Osteoblast (primary cell): ENCODE results near the gene GIMAP1. TPM values are rescaled to one million over a fixed set of nuclear protein-coding genes. Genes with fewer than 3 reads are reported as not detected.

Experiments used
- DNase-seq: peaks from one replicate; pipeline ENCODE4 v3.0.0; 2011; ENCODE audit warnings: low spot score, mixed read lengths; ENCODE audit not compliant: insufficient read length; ENCODE audit errors: missing footprints
- H2AFZ ChIP-seq: 2 replicates; pipeline ENCODE4 v1.6.0; 2011; ENCODE audit warnings: mild to moderate bottlenecking, low read length
- H3K27ac ChIP-seq: 2 replicates; pipeline ENCODE4 v1.5.1; 2011; ENCODE audit warnings: mild to moderate bottlenecking, low read depth, low read length, moderate library complexity
- H3K27me3 ChIP-seq: 2 replicates; pipeline ENCODE4 v1.6.0; 2012; ENCODE audit warnings: mild to moderate bottlenecking, control low read depth, inconsistent platforms, low read length, moderate library complexity; ENCODE audit not compliant: insufficient read depth
- H3K36me3 ChIP-seq: 2 replicates; pipeline ENCODE4 v1.5.1; 2011; ENCODE audit warnings: mild to moderate bottlenecking, low read length, control low read depth, moderate library complexity; ENCODE audit not compliant: insufficient read depth
- H3K4me1 ChIP-seq: 2 replicates; pipeline ENCODE4 v1.5.1; 2011; ENCODE audit warnings: mild to moderate bottlenecking, low read length, control low read depth, moderate library complexity; ENCODE audit not compliant: insufficient read depth
- H3K4me2 ChIP-seq: 2 replicates; pipeline ENCODE4 v1.6.0; 2011; ENCODE audit warnings: mild to moderate bottlenecking, low read length; ENCODE audit not compliant: insufficient read depth
- H3K4me3 ChIP-seq: fragments of 200-600 bp; sonication (generic); 3 replicates; pipeline ENCODE4 v1.5.1; 2012; ENCODE audit warnings: mild to moderate bottlenecking, low read length, inconsistent platforms; ENCODE audit not compliant: insufficient read depth
- H3K79me2 ChIP-seq: 2 replicates; pipeline ENCODE4 v1.6.0; 2012; ENCODE audit warnings: mild to moderate bottlenecking, low read length, control low read depth, inconsistent platforms; ENCODE audit not compliant: insufficient read depth
- H3K9me3 ChIP-seq: 2 replicates; pipeline ENCODE4 v1.5.1; 2011; ENCODE audit warnings: low read depth, low read length, control low read depth
- H4K20me1 ChIP-seq: 2 replicates; pipeline ENCODE4 v1.6.0; 2012; ENCODE audit warnings: mild to moderate bottlenecking, low read length, control low read depth; ENCODE audit not compliant: insufficient read depth
- total RNA-seq: library from RNA; depleted of rRNA; stranded (reverse); fragments of >200 nt; gene quantifications from 2 replicates; pipeline ENCODE4 v1.2.3, GENCODE V29; 2012
- TF ChIP-seq, protein P1 (sequence below): IDR thresholded peaks from 2 replicates; pipeline ENCODE4 v1.5.1; 2011; ENCODE audit warnings: mild to moderate bottlenecking, low read depth, low read length, moderate library complexity; ENCODE audit errors: extremely low read depth

GIMAP1 gene
- total RNA-seq, 1 donor: not detected

DNA sequence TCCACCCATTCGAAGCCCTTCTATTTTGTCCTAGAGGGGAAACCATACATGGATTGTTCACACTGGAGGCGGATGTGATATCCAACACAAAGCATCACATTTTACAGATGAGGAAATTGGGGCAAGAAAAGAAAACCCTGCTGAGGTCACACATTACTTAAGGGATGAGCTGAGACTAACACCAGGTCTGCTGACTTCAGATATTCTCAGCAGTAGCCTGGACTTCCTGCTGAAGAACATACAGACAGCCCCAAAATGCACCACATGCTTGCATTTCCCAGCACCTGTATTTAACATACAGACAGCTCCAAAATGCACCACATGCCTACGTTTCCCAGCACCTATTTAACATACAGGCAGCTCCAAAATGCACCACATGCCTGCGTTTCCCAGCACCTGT is 32.0 kb downstream of the GIMAP1 start:
- H3K4me2 ChIP-seq: no peak overlapping the region
- no peaks in the 10 kb centered on the region for H3K27me3 ChIP-seq
- H4K20me1 ChIP-seq: no peaks in the 10 kb centered on the region
- no peaks in the 10 kb centered on the region for H3K79me2 ChIP-seq
- TF ChIP-seq, protein P1, sequence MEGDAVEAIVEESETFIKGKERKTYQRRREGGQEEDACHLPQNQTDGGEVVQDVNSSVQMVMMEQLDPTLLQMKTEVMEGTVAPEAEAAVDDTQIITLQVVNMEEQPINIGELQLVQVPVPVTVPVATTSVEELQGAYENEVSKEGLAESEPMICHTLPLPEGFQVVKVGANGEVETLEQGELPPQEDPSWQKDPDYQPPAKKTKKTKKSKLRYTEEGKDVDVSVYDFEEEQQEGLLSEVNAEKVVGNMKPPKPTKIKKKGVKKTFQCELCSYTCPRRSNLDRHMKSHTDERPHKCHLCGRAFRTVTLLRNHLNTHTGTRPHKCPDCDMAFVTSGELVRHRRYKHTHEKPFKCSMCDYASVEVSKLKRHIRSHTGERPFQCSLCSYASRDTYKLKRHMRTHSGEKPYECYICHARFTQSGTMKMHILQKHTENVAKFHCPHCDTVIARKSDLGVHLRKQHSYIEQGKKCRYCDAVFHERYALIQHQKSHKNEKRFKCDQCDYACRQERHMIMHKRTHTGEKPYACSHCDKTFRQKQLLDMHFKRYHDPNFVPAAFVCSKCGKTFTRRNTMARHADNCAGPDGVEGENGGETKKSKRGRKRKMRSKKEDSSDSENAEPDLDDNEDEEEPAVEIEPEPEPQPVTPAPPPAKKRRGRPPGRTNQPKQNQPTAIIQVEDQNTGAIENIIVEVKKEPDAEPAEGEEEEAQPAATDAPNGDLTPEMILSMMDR: no peak
- no peaks in the 10 kb centered on the region for H3K36me3 ChIP-seq
- no peak overlapping the region for H2AFZ ChIP-seq
- H3K27ac ChIP-seq: no peak overlapping the region
- no peak for DNase-seq
- H3K4me3 ChIP-seq: no peak overlapping the region
- no peaks in the 10 kb centered on the region for H3K4me1 ChIP-seq
- no peaks in the 10 kb centered on the region for H3K9me3 ChIP-seq

- H3K27me3 ChIP-seq: no peaks in the 10 kb centered on the region
- H3K4me2 ChIP-seq: no peak overlapping the region
- no peaks in the 10 kb centered on the region for H3K36me3 ChIP-seq
- H3K4me3 ChIP-seq: no peak overlapping the region
- no peaks in the 10 kb centered on the region for H3K9me3 ChIP-seq
- no peak overlapping the region for H3K27ac ChIP-seq
- DNase-seq: peak; percentile 51
- no peak overlapping the region for H2AFZ ChIP-seq
- TF ChIP-seq, protein P1: no peak
- H3K4me1 ChIP-seq: no peaks in the 10 kb centered on the region
- H3K79me2 ChIP-seq: no peaks in the 10 kb centered on the region
- no peaks in the 10 kb centered on the region for H4K20me1 ChIP-seq
Observed at GRCh38 chr7:150751702-150752101, 35.3 kb downstream of the GIMAP1 start.

- Histone ChIP-seq H3K4me3 (no peak overlapping the region), H3K9me3 (no peaks in the 10 kb centered on the region), H3K79me2 (no peaks in the 10 kb centered on the region), H3K27me3 (no peaks in the 10 kb centered on the region), H3K4me1 (no peaks in the 10 kb centered on the region), H2AFZ (no peak overlapping the region), H4K20me1 (no peaks in the 10 kb centered on the region), H3K36me3 (no peaks in the 10 kb centered on the region), H3K4me2 (no peak overlapping the region), H3K27ac (no peak overlapping the region)
- TF ChIP-seq, protein P1: no peak
- no peak for DNase-seq
Observed at GRCh38 chr7:150753239-150753638, 36.8 kb downstream of the GIMAP1 start.

- Histone ChIP-seq H3K4me3 (no peak overlapping the region), H3K79me2 (no peaks in the 10 kb centered on the region), H3K4me1 (no peaks in the 10 kb centered on the region), H3K27me3 (no peaks in the 10 kb centered on the region), H2AFZ (no peak overlapping the region), H3K9me3 (no peaks in the 10 kb centered on the region), H3K27ac (no peak overlapping the region), H3K36me3 (no peaks in the 10 kb centered on the region), H4K20me1 (no peaks in the 10 kb centered on the region), H3K4me2 (no peak overlapping the region)
- TF ChIP-seq, protein P1: no peak
- DNase-seq: no peak
Observed at GRCh38 chr7:150753826-150754603, 37.6 kb downstream of the GIMAP1 start.
